Measurements from ENCODE around the gene PPP1R3C.

DNA sequence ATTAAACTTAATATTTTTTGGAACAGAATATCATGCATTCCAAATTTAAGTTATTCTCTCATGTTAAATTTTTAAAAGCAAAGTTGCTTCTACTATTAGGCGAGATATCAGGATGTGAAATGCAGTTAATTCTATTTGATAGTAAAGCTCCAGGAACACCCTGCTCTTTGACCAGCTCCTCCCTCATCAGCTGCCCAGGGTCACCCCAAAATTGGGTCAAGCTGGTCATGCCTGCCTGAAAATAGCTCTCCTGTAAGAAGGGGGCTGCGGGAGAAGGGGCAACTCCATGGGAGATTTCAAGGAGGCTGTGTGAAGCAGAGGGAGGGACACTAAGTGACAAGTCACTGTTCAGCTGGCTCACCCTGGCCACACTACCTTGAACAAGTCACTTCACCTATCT is 5.9 kb downstream of the PPP1R3C start:
- no peak for TF ChIP-seq POLR2A (IDR thresholded peaks at IDR 0.05)
- TF ChIP-seq, protein P1, sequence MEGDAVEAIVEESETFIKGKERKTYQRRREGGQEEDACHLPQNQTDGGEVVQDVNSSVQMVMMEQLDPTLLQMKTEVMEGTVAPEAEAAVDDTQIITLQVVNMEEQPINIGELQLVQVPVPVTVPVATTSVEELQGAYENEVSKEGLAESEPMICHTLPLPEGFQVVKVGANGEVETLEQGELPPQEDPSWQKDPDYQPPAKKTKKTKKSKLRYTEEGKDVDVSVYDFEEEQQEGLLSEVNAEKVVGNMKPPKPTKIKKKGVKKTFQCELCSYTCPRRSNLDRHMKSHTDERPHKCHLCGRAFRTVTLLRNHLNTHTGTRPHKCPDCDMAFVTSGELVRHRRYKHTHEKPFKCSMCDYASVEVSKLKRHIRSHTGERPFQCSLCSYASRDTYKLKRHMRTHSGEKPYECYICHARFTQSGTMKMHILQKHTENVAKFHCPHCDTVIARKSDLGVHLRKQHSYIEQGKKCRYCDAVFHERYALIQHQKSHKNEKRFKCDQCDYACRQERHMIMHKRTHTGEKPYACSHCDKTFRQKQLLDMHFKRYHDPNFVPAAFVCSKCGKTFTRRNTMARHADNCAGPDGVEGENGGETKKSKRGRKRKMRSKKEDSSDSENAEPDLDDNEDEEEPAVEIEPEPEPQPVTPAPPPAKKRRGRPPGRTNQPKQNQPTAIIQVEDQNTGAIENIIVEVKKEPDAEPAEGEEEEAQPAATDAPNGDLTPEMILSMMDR (IDR thresholded peaks at IDR 0.05), result no peak
